ENCODE data around the gene SLC5A11. TPM values are rescaled to one million over a fixed set of nuclear protein-coding genes. Genes with fewer than 3 reads are reported as not detected.

SLC5A11 gene
- total and polyA plus RNA-seq, 2 of the 13 experiments (the other 11 are each of a cell fraction or from before 2014, with no cell fraction given) = 1.2 to 3.3 TPM

- no peaks in the 10 kb centered on the region for H3K27me3 ChIP-seq (ENCODE audit: control insufficient read depth in 1 of 2, insufficient read depth in 2 of 2, low read length in 2 of 2)
- ATAC-seq (peak; percentile 81), DNase-seq (ENCODE audit: low spot score) (peak; percentile 62), FAIRE-seq (peak; percentile 94)
- CTCF ChIA-PET (ENCODE audit: low intra/inter-chr PET ratio, low total read pairs) = no interaction called here
- H3K79me2 ChIP-seq (ENCODE audit: insufficient read depth, low read length) = no peaks in the 10 kb centered on the region
- H2AFZ ChIP-seq (ENCODE audit: low read length) = no peak overlapping the region
- H3K9me3 ChIP-seq (ENCODE audit: low read length) = no peaks in the 10 kb centered on the region
- POLR2A ChIA-PET = interaction anchor here (0.5 kb wide), 1 partner anchor 36 kb away, joined by 3 read pairs; no protein-coding TSS in a partner anchor
- 66% methylated on average over 7 of the region's 7 CpGs for WGBS (ENCODE audit: low lambda C conversion rate)
- intact Hi-C loops (cut with micrococcal nuclease; ENCODE audit: unreplicated experiment) (loop anchor here (5.0 to 10.0 kb wide), 4 partner anchors 98 to 270 kb away; partner anchors contain the start of gene ARHGAP17), in situ Hi-C loops (cut with HindIII; ENCODE audit: extremely low pct_ligation_motif_present, low pct_unique_long_range_greater_than_20kb) (no loop called here)
- H3K27ac ChIP-seq (ENCODE audit: extremely low read length, insufficient read depth, low read length) = no peak overlapping the region
- BruUV-seq (replicated peaks) = no TSS peak
- peaks cover 29% of the 10 kb centered on the region for H3K4me1 ChIP-seq (ENCODE audit: insufficient read depth, low read length)
- no peaks in the 10 kb centered on the region for H4K20me1 ChIP-seq (ENCODE audit: insufficient read depth, low read length)
- H3K4me3 ChIP-seq (replicated peaks in 1 of 3; ENCODE audit: insufficient read depth in 1 of 3, low read depth in 2 of 3, low read length in 3 of 3) = no peak overlapping the region
- H3K9ac ChIP-seq (ENCODE audit: insufficient read depth, low read depth, low read length) = no peak overlapping the region
- H3K36me3 ChIP-seq (replicated peaks in 1 of 2; ENCODE audit: control insufficient read depth in 1 of 2, insufficient read depth in 2 of 2, low read length in 2 of 2) = no peaks in the 10 kb centered on the region
- no peak overlapping the region for H3K4me2 ChIP-seq (ENCODE audit: low read depth, low read length)
- TF ChIP-seq HNF1B (CRISPR knock-in tag; IDR thresholded peaks at IDR 0.05) (peak; percentile 66), NRL (CRISPR knock-in tag; IDR thresholded peaks at IDR 0.05; ENCODE audit: borderline replicate concordance) (no peak), CBX2 (IDR thresholded peaks at IDR 0.05; ENCODE audit: low read depth, low read length) (no peak), CBX2 (CRISPR knock-in tag; IDR thresholded peaks at IDR 0.05; ENCODE audit: low read depth) (no peak), MED1 (CRISPR knock-in tag; IDR thresholded peaks at IDR 0.05) (0 out of 2 replicates have a peak, but pooled peaks have one; percentile 29), KAT8 (CRISPR knock-in tag; IDR thresholded peaks at IDR 0.05) (peak; percentile 54; the same call in 1 of the 2 replicates), MIXL1 (CRISPR knock-in tag; IDR thresholded peaks at IDR 0.05) (peak; percentile 46; the same call in 1 of the 2 replicates), YEATS2 (CRISPR knock-in tag; IDR thresholded peaks at IDR 0.05; ENCODE audit: borderline replicate concordance) (peak; percentile 49; the same call in 1 of the 2 replicates), PLRG1 (conservative IDR thresholded peaks at IDR 0.05) (no peak), ZFP36L1 (CRISPR knock-in tag; IDR thresholded peaks at IDR 0.05) (0 out of 2 replicates have a peak, but pooled peaks have one; percentile 28), KDM3A (CRISPR knock-in tag; IDR thresholded peaks at IDR 0.05; ENCODE audit: low read depth) (0 out of 2 replicates have a peak, but pooled peaks have one; percentile 43), TSC22D2 (CRISPR knock-in tag; IDR thresholded peaks at IDR 0.05; ENCODE audit: borderline replicate concordance) (0 out of 2 replicates have a peak, but pooled peaks have one; percentile 49), KLF16 (CRISPR knock-in tag; IDR thresholded peaks at IDR 0.05) (peak in 1 of 2 experiments; percentile 61; a peak in 1 of 4 replicates), RAD21 (CRISPR knock-in tag; IDR thresholded peaks at IDR 0.05) (peak; percentile 82), ZNF121 (CRISPR knock-in tag; IDR thresholded peaks at IDR 0.05) (peak; percentile 50; the same call in 1 of the 2 replicates), HMGXB4 (CRISPR knock-in tag; IDR thresholded peaks at IDR 0.05; ENCODE audit: borderline replicate concordance in 1 of 2, low read depth in 1 of 2) (peak in 1 of 2 experiments; percentile 70; a peak in 1 of 4 replicates), KMT2A (CRISPR knock-in tag; IDR thresholded peaks at IDR 0.05) (peak; percentile 32; the same call in 1 of the 2 replicates), GATAD2A (CRISPR knock-in tag; IDR thresholded peaks at IDR 0.05) (peak; percentile 50; the same call in 1 of the 2 replicates), ATF6 (CRISPR knock-in tag; conservative IDR thresholded peaks at IDR 0.05) (0 out of 2 replicates have a peak, but pooled peaks have one; percentile 45)
Observed at GRCh38 chr16:24834459-24835335, 11.1 kb upstream of the SLC5A11 start.

Data from HepG2 (cell line).